Glutamatergic neuron (in vitro differentiated cells): ENCODE results near the gene GPS2. TPM values are rescaled to one million over a fixed set of nuclear protein-coding genes. Genes with fewer than 3 reads are reported as not detected.
A peak's percentile ranks its signal among the peaks of the same experiment; 100 is the strongest.

ENCODE experiments used
- DNase-seq: peaks from one replicate; pipeline ENCODE4 v3.0.0; 2022
- H3K27ac Mint-ChIP-seq: one replicate; pipeline ENCODE4 v1.8.0; 2020; ENCODE audit warnings: mild to moderate bottlenecking, mixed read lengths, inconsistent platforms; ENCODE audit not compliant: unreplicated experiment
- H3K27me3 Mint-ChIP-seq: one replicate; pipeline ENCODE4 v1.8.0; 2020; ENCODE audit warnings: mild to moderate bottlenecking, moderate library complexity, mixed read lengths, inconsistent platforms; ENCODE audit not compliant: unreplicated experiment
- H3K36me3 Mint-ChIP-seq: one replicate; pipeline ENCODE4 v1.8.0; 2020; ENCODE audit warnings: mild to moderate bottlenecking, mixed read lengths, inconsistent platforms; ENCODE audit not compliant: unreplicated experiment
- H3K4me1 Mint-ChIP-seq: one replicate; pipeline ENCODE4 v1.8.0; 2020; ENCODE audit warnings: mild to moderate bottlenecking, low read depth, mixed read lengths, inconsistent platforms; ENCODE audit not compliant: unreplicated experiment
- H3K4me3 Mint-ChIP-seq: one replicate; pipeline ENCODE4 v1.8.0; 2020; ENCODE audit warnings: mild to moderate bottlenecking, mixed read lengths, inconsistent platforms; ENCODE audit not compliant: unreplicated experiment
- H3K9me3 Mint-ChIP-seq: one replicate; pipeline ENCODE4 v1.8.0; 2020; ENCODE audit warnings: mild to moderate bottlenecking, moderate library complexity, mixed read lengths, inconsistent platforms; ENCODE audit not compliant: unreplicated experiment
- CTCF ChIP-seq: fragments of 200-600 bp; sonication (generic); IDR thresholded peaks from one replicate; pipeline ENCODE4 v1.5.0; 2021; ENCODE audit not compliant: partially characterized antibody, unreplicated experiment
- total RNA-seq: library from RNA; stranded (reverse); fragmentation: NEBNext Ultra II Directional; extraction: Animal tissue kit (Norgen Biotek cat#: 25700); gene quantifications from one replicate; pipeline ENCODE4 v1.2.1, GENCODE V29; 2021; ENCODE audit not compliant: unreplicated experiment

GPS2 gene
- total RNA-seq, 1 donor from 2014 or later: 98.3 TPM

GRCh38 chr17:7327056-7327455 lies 11.9 kb upstream of the GPS2 start:
- H3K4me3 Mint-ChIP-seq: no peak overlapping the region
- DNase-seq: no peak
- H3K36me3 Mint-ChIP-seq: no peaks in the 10 kb centered on the region
- peaks cover 8% of the 10 kb centered on the region for H3K4me1 Mint-ChIP-seq
- no peak overlapping the region for H3K27ac Mint-ChIP-seq
- H3K27me3 Mint-ChIP-seq: peaks cover 2% of the 10 kb centered on the region
- peaks cover 5% of the 10 kb centered on the region for H3K9me3 Mint-ChIP-seq
- TF ChIP-seq CTCF: no peak

- no peak for TF ChIP-seq CTCF
- Mint-ChIP-seq H3K27ac (no peak overlapping the region), H3K4me1 (peaks cover 8% of the 10 kb centered on the region), H3K4me3 (no peak overlapping the region), H3K36me3 (no peaks in the 10 kb centered on the region), H3K9me3 (peaks cover 5% of the 10 kb centered on the region), H3K27me3 (peaks cover 2% of the 10 kb centered on the region)
- DNase-seq: no peak
Observed at GRCh38 chr17:7326186-7326585, 11.0 kb upstream of the GPS2 start.

DNA sequence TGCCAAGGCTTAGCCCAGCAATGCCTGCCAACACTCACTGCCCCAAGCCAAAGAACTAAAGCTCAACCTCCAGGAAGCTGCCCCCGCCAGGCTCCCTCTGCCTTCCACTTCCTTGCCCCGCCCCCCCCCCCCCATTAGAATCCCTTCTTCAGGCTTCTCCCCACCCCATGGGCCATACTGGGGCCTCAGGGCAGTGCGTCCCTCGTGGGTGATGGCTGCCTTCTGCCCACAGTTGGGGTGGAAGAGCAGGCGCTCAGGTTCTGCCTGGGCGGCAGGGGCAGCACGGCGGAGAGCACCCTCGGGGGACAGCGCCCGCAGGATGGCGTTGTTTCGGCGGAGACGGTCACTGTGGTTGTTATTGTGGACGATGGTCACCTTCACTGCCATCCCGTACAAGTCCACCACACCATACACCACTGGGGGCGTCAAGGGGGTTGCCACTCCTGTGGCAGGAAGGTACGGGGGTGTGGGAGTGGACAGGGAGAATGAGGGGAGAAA lies 9.9 kb upstream of the GPS2 start:
- TF ChIP-seq CTCF: no peak
- no peak overlapping the region for H3K4me3 Mint-ChIP-seq
- peaks cover 4% of the 10 kb centered on the region for H3K27me3 Mint-ChIP-seq
- no peaks in the 10 kb centered on the region for H3K36me3 Mint-ChIP-seq
- peaks cover 5% of the 10 kb centered on the region for H3K9me3 Mint-ChIP-seq
- no peak overlapping the region for H3K27ac Mint-ChIP-seq
- peaks cover 8% of the 10 kb centered on the region for H3K4me1 Mint-ChIP-seq
- no peak for DNase-seq

DNA sequence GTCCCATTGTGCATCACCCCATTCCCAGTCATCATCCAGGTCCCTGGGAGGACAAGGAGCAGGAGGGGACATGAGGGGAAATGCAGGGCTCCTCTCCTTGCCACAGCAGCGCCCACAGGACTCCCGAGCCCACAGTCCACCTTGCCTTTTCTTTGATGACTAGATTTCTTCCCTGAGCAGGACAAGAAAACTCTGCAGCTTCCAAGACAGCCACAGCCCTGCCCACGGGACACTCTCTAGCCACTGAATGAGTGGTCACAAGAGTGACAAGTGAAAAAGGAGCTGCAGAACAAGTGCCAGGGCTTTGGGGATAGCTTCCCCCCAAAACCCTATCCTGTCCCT lies 9.2 kb upstream of the GPS2 start:
- DNase-seq: no peak
- no peaks in the 10 kb centered on the region for H3K36me3 Mint-ChIP-seq
- no peak overlapping the region for H3K4me3 Mint-ChIP-seq
- no peak overlapping the region for H3K27ac Mint-ChIP-seq
- peaks cover 8% of the 10 kb centered on the region for H3K4me1 Mint-ChIP-seq
- peaks cover 4% of the 10 kb centered on the region for H3K9me3 Mint-ChIP-seq
- TF ChIP-seq CTCF: no peak
- H3K27me3 Mint-ChIP-seq: peaks cover 4% of the 10 kb centered on the region

DNA sequence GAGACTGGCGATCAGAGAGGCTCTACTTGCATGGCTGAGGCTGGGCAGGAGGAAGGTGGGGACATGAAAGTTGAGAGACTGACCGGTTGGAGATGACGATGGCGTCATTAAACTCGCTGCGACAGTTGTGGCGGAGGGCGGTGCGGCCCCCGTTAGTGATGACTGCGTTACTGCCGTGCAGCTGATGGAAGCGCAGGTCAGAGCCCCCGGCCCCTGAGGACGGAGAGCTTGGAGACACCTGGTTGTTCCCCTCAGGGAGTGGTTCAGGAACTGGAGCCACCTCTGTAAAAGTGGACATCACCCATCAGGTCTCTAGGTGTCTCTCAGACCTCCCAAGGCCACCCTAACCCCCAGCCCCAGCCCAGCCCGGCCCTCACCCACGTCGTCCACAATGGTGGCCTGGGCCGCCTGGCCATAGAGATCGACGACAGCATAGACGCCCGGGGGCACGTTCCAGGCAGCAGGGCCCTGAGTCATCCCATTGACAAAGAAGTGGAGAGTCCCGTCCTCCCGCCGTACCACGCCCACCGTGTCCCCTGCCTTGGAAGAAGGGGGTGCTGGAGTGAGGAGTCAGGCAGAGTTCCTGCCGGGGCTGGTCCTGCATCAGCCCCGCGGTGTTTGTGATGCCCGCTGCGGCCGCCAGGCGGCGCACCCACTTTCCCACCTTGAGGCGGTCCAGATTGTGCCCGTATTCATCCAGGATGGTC lies 8.7 kb upstream of the GPS2 start:
- H3K36me3 Mint-ChIP-seq: no peaks in the 10 kb centered on the region
- peak; percentile 86 for DNase-seq
- peaks cover 3% of the 10 kb centered on the region for H3K9me3 Mint-ChIP-seq

More for the DNA sequence above, 8.7 kb upstream of the GPS2 start:
- TF ChIP-seq CTCF: peak; percentile 92
- no peak overlapping the region for H3K27ac Mint-ChIP-seq
- H3K4me3 Mint-ChIP-seq: no peak overlapping the region
- H3K27me3 Mint-ChIP-seq: peaks cover 4% of the 10 kb centered on the region
- H3K4me1 Mint-ChIP-seq: peaks cover 8% of the 10 kb centered on the region
